ENCODE data around the gene CPS1.
A peak's percentile ranks its signal among the peaks of the same experiment; 100 is the strongest.

CPS1 gene

DNA sequence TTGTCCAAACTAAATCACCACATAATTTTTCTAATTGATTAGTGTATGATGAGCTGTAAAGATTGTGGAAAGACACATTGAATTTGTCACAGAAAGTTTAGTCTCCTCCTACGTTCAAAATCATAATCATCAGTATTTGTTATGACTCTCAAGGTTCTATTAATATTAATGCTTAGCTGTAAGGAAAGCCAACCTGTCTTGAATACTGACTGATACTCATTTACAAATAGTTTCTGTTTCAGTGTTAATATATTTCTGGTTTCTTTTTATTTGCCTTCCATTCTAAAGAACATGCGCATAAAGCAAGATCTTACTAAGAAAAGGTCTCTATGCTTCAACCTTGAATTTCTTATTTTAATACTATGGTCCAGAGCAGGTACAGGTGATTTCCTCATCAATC is 55.1 kb downstream of the CPS1 start:
- Mint-ChIP-seq H3K9me3 (no peaks in the 10 kb centered on the region), H3K27me3 (ENCODE audit: low read depth, poor library complexity) (no peaks in the 10 kb centered on the region), H3K36me3 (ENCODE audit: low read depth) (peaks cover 4% of the 10 kb centered on the region), H3K4me3 (no peak overlapping the region), H3K27ac (no peak overlapping the region), H3K4me1 (no peaks in the 10 kb centered on the region)
- no peak for DNase-seq
- TF ChIP-seq, protein P1, sequence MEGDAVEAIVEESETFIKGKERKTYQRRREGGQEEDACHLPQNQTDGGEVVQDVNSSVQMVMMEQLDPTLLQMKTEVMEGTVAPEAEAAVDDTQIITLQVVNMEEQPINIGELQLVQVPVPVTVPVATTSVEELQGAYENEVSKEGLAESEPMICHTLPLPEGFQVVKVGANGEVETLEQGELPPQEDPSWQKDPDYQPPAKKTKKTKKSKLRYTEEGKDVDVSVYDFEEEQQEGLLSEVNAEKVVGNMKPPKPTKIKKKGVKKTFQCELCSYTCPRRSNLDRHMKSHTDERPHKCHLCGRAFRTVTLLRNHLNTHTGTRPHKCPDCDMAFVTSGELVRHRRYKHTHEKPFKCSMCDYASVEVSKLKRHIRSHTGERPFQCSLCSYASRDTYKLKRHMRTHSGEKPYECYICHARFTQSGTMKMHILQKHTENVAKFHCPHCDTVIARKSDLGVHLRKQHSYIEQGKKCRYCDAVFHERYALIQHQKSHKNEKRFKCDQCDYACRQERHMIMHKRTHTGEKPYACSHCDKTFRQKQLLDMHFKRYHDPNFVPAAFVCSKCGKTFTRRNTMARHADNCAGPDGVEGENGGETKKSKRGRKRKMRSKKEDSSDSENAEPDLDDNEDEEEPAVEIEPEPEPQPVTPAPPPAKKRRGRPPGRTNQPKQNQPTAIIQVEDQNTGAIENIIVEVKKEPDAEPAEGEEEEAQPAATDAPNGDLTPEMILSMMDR (IDR thresholded peaks at IDR 0.05): no peak

DNA sequence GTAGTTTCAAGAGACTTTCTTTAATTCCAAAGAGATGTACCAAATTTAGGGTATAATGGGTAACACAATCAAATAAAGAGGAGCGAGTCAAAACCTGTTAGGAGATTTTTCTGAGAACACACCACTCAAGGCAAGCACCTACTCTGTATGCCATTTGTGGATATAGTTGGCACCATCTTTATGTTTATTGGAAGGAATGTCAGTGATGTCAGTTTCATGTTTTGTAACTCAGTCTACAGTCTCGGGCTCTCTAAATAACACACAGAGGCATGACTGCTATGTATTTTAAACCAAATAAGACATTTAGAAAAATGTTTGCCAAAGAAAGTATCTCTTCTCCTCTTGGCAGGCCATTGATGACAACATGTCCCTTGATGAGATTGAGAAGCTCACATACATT is 59.7 kb downstream of the CPS1 start:
- Mint-ChIP-seq H3K27ac (no peak overlapping the region), H3K27me3 (ENCODE audit: low read depth, poor library complexity) (no peaks in the 10 kb centered on the region), H3K4me3 (no peak overlapping the region), H3K36me3 (ENCODE audit: low read depth) (peaks cover 4% of the 10 kb centered on the region), H3K9me3 (no peaks in the 10 kb centered on the region), H3K4me1 (peaks cover 5% of the 10 kb centered on the region)
- TF ChIP-seq, protein P1 (IDR thresholded peaks at IDR 0.05): no peak
- DNase-seq: no peak

DNA sequence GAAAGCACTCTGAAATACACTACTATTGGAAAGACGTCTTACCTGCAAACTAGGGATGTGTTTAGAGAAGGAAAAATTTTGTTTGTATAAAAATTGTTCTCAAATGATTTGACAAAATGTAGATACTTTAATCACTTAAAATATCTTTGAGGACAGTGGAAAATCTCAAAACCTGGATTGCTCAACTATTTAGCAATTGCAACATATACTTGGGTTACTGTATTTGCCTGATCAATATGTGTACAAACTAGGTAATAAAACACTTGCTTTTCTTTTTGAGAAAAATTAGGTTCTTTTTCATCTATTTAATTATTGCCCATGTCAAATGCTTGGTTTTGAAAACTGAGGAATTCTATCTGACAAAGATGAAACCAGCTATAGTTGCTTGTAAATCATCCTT is 60.9 kb downstream of the CPS1 start:
- TF ChIP-seq, protein P1 (IDR thresholded peaks at IDR 0.05): no peak
- Mint-ChIP-seq H3K4me3 (no peak overlapping the region), H3K27ac (no peak overlapping the region), H3K36me3 (ENCODE audit: low read depth) (peaks cover 4% of the 10 kb centered on the region), H3K27me3 (ENCODE audit: low read depth, poor library complexity) (no peaks in the 10 kb centered on the region), H3K4me1 (peaks cover 5% of the 10 kb centered on the region), H3K9me3 (no peaks in the 10 kb centered on the region)
- no peak for DNase-seq

DNA sequence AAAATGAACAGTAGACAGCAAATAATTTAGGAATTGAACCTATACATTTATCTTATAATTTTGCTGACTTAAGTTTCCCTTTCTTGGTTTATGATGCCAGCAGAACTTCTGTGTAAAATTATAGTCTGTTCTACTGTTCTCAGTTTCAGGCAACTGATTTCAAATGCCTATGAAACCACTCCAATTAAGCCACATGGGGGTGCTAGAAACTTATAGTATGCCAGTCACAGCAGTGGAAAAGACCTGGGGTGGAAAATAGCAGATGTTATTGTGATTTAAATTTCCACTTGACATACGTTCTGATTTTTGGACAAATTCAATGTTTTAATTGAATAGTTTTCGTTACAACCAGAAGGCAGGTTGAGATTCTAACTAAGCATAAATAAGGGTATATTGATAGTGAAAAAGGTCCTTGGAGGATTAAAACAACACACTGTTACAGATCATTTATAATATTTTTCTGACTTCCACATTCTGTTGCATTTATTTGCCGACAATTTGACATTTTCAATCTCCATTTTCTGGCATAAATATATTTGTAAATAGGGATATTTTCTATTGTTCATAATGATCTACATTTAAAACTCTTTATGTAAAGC is 61.4 kb downstream of the CPS1 start:
- H3K27me3 Mint-ChIP-seq (ENCODE audit: low read depth, poor library complexity): no peaks in the 10 kb centered on the region
- H3K27ac Mint-ChIP-seq: no peak overlapping the region
- peaks cover 4% of the 10 kb centered on the region for H3K36me3 Mint-ChIP-seq (ENCODE audit: low read depth)
- H3K4me3 Mint-ChIP-seq: no peak overlapping the region
- no peaks in the 10 kb centered on the region for H3K9me3 Mint-ChIP-seq
- no peak for DNase-seq
- TF ChIP-seq, protein P1 (IDR thresholded peaks at IDR 0.05): peak; percentile 58
- H3K4me1 Mint-ChIP-seq: peaks cover 5% of the 10 kb centered on the region

DNA sequence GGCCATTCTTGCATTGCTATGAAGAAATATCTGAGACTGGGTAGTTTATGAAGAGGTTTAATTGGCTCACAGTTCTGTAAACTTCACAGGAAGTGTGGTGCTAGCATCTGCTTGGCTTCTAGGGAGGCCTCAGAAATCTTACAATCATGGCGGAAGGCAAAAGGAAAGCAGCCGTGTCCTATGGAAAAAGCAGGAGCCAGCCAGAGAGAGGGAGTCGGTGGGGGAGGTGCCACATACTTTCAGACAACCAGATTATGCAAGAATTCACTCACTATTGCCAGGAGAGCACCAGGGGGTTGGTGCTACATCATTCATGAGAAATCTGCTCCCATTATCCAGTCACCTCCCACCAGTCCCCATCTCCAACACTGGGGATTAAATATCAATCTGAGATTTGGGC is 64.1 kb downstream of the CPS1 start:
- DNase-seq: no peak
- peaks cover 19% of the 10 kb centered on the region for H3K4me1 Mint-ChIP-seq
- H3K36me3 Mint-ChIP-seq (ENCODE audit: low read depth): peaks cover 4% of the 10 kb centered on the region
- H3K27ac Mint-ChIP-seq: no peak overlapping the region
- H3K4me3 Mint-ChIP-seq: no peak overlapping the region
- H3K9me3 Mint-ChIP-seq: no peaks in the 10 kb centered on the region
- TF ChIP-seq, protein P1 (IDR thresholded peaks at IDR 0.05): no peak
- H3K27me3 Mint-ChIP-seq (ENCODE audit: low read depth, poor library complexity): no peaks in the 10 kb centered on the region

DNA sequence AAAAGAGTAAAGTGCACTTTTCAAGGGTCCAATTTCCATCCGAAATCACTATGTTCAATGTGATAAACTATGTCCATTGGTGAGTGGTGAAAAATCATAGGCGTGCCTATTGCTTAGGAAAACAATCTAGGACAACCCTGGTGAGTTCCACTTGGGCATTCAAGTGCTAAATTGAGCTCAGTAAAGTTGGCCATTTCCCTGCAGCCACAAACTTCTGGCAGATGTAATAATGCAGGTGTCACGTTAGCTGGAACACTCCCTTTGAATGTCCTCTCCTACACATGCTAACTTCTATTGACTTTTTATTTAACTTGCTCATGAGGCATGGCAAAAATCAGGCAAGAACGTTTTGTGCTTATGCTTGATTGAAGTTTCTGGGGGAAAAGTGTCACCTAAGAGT is 67.1 kb downstream of the CPS1 start:
- TF ChIP-seq, protein P1 (IDR thresholded peaks at IDR 0.05): no peak

More for the DNA sequence above, 67.1 kb downstream of the CPS1 start:
- Mint-ChIP-seq H3K27me3 (ENCODE audit: low read depth, poor library complexity) (no peaks in the 10 kb centered on the region), H3K27ac (no peak overlapping the region), H3K36me3 (ENCODE audit: low read depth) (peaks cover 4% of the 10 kb centered on the region), H3K4me3 (no peak overlapping the region), H3K9me3 (no peaks in the 10 kb centered on the region), H3K4me1 (peaks cover 19% of the 10 kb centered on the region)
- DNase-seq: no peak

Measured in nephron progenitor cell (in vitro differentiated cells).